Astrocyte (in vitro differentiated cells and primary cell): ENCODE results near the gene CSNK1E. TPM values are rescaled to one million over a fixed set of nuclear protein-coding genes. Genes with fewer than 3 reads are reported as not detected.
A peak's percentile ranks its signal among the peaks of the same experiment; 100 is the strongest.

Source experiments
- DNase-seq: peaks from one replicate; pipeline ENCODE4 v3.0.0-alpha.2; 2010; ENCODE audit warnings: low read depth
- FAIRE-seq: peaks from 2 replicates; lab custom pipeline; 2011; peaks lifted over from hg19 to GRCh38; lab: Jason Lieb, UNC
- H2AFZ ChIP-seq: 2 replicates; pipeline ENCODE4 v1.6.0; 2012; ENCODE audit warnings: low read depth, low read length, inconsistent platforms
- H3K27ac ChIP-seq: 2 replicates; pipeline ENCODE4 v1.5.1; 2011; ENCODE audit warnings: low read depth, low read length, inconsistent platforms
- H3K27me3 ChIP-seq: 2 replicates; pipeline ENCODE4 v1.6.0; 2011; ENCODE audit warnings: low read length, inconsistent platforms; ENCODE audit not compliant: insufficient read depth
- H3K36me3 ChIP-seq: 2 replicates; pipeline ENCODE4 v1.5.1; 2011; ENCODE audit warnings: low read length, inconsistent platforms; ENCODE audit not compliant: insufficient read depth
- H3K4me1 ChIP-seq: 2 replicates; pipeline ENCODE4 v1.5.1; 2011; ENCODE audit warnings: low read length, inconsistent platforms; ENCODE audit not compliant: insufficient read depth
- H3K4me2 ChIP-seq: 2 replicates; pipeline ENCODE4 v1.6.0; 2012; ENCODE audit warnings: low read length, inconsistent platforms
- H3K4me3 ChIP-seq: 2 replicates; pipeline ENCODE4 v1.5.1; 2011; ENCODE audit warnings: low read depth, mild to moderate bottlenecking, low read length, inconsistent platforms; ENCODE audit not compliant: insufficient read depth
- H3K79me2 ChIP-seq: 2 replicates; pipeline ENCODE4 v1.6.0; 2012; ENCODE audit warnings: mild to moderate bottlenecking, low read length, inconsistent platforms; ENCODE audit not compliant: insufficient read depth
- H3K9ac ChIP-seq: 2 replicates; pipeline ENCODE4 v1.6.0; 2012; ENCODE audit warnings: mild to moderate bottlenecking, low read length, inconsistent platforms
- H3K9me3 ChIP-seq: 2 replicates; pipeline ENCODE4 v1.5.1; 2012; ENCODE audit warnings: low read depth, mild to moderate bottlenecking, low read length, inconsistent platforms; ENCODE audit not compliant: insufficient read depth
- H4K20me1 ChIP-seq: 2 replicates; pipeline ENCODE4 v1.6.0; 2012; ENCODE audit warnings: low read length, inconsistent platforms; ENCODE audit not compliant: insufficient read depth
- H3K27ac Mint-ChIP-seq: one replicate; pipeline ENCODE4 v1.8.0; 2021; ENCODE audit warnings: mild to moderate bottlenecking, mixed read lengths; ENCODE audit not compliant: unreplicated experiment
- H3K27me3 Mint-ChIP-seq: one replicate; pipeline ENCODE4 v1.8.0; 2021; ENCODE audit warnings: low read depth, mixed read lengths; ENCODE audit not compliant: unreplicated experiment
- H3K36me3 Mint-ChIP-seq: one replicate; pipeline ENCODE4 v1.8.0; 2021; ENCODE audit warnings: low read depth, mixed read lengths; ENCODE audit not compliant: unreplicated experiment
- H3K4me1 Mint-ChIP-seq: one replicate; pipeline ENCODE4 v1.8.0; 2021; ENCODE audit warnings: low read depth, mixed read lengths; ENCODE audit not compliant: unreplicated experiment
- H3K4me3 Mint-ChIP-seq: one replicate; pipeline ENCODE4 v1.8.0; 2021; ENCODE audit warnings: mild to moderate bottlenecking, moderate library complexity, mixed read lengths; ENCODE audit not compliant: unreplicated experiment
- H3K9me3 Mint-ChIP-seq: one replicate; pipeline ENCODE4 v1.8.0; 2021; ENCODE audit warnings: mild to moderate bottlenecking, mixed read lengths; ENCODE audit not compliant: unreplicated experiment
- CTCF ChIP-seq: IDR thresholded peaks from 2 replicates; pipeline ENCODE4 v1.5.1; 2011; ENCODE audit warnings: low read depth, mild to moderate bottlenecking, inconsistent platforms, low read length, moderate library complexity; ENCODE audit not compliant: insufficient read depth
- EZH2 ChIP-seq: IDR thresholded peaks from 2 replicates; pipeline ENCODE4 v1.6.1; 2012; ENCODE audit warnings: mild to moderate bottlenecking, low read length, inconsistent platforms; ENCODE audit not compliant: insufficient read depth
- total RNA-seq: library from RNA; stranded (reverse); gene quantifications from 2 replicates; pipeline ENCODE4 v1.2.1, GENCODE V29; 2021

Gene CSNK1E
- total RNA-seq, 1 donor from 2014 or later: 171 TPM

GRCh38 chr22:38338772-38339379 is 21.6 kb upstream of the CSNK1E start:
- Histone ChIP-seq H4K20me1 (no peaks in the 10 kb centered on the region), H3K9ac (no peak overlapping the region), H3K27ac (no peak overlapping the region), H3K4me1 (peaks cover 4% of the 10 kb centered on the region), H3K79me2 (no peaks in the 10 kb centered on the region), H3K9me3 (no peaks in the 10 kb centered on the region), H2AFZ (no peak overlapping the region), H3K27me3 (no peaks in the 10 kb centered on the region), H3K4me2 (no peak overlapping the region), H3K4me3 (no peak overlapping the region), H3K36me3 (no peaks in the 10 kb centered on the region)
- TF ChIP-seq CTCF (no peak), EZH2 (no peak)
- Mint-ChIP-seq H3K4me1 (no peaks in the 10 kb centered on the region), H3K27me3 (peaks cover 8% of the 10 kb centered on the region), H3K4me3 (peak overlapping the region; percentile 27), H3K27ac (no peak overlapping the region), H3K9me3 (no peaks in the 10 kb centered on the region), H3K36me3 (no peaks in the 10 kb centered on the region)
- no peak for FAIRE-seq
- DNase-seq: no peak

DNA sequence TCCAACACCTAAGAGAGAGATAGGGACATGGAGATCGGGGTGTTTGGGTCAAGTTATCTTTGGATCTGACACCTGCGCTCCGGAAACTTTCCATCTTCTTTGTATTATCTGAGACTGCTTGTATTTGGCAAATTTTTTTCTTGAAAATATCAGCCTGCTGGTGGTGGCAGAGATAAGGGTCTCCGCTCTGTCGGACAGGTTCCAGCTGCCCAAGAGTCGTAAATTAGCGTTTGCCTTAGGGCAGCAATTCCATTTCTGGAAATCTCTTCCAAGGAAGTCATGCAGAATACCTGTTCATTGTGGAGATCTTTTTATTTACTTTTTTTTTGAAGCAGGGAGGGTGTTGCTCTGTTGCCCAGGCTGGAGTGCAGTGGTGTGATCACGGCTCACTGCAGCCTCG is 19.5 kb upstream of the CSNK1E start:
- TF ChIP-seq CTCF (no peak), EZH2 (no peak)
- H3K79me2 ChIP-seq: no peaks in the 10 kb centered on the region
- no peaks in the 10 kb centered on the region for H3K27me3 ChIP-seq
- H3K27me3 Mint-ChIP-seq: peaks cover 8% of the 10 kb centered on the region
- peak overlapping the region; percentile 74 for H3K4me3 Mint-ChIP-seq
- no peaks in the 10 kb centered on the region for H3K4me1 Mint-ChIP-seq
- H4K20me1 ChIP-seq: no peaks in the 10 kb centered on the region
- peak overlapping the region; percentile 73 for H3K9ac ChIP-seq
- no peaks in the 10 kb centered on the region for H3K9me3 ChIP-seq
- peak overlapping the region; percentile 91 for H3K4me2 ChIP-seq
- no peaks in the 10 kb centered on the region for H3K36me3 ChIP-seq
- H2AFZ ChIP-seq: peak overlapping the region; percentile 85
- H3K27ac Mint-ChIP-seq: no peak overlapping the region
- no peaks in the 10 kb centered on the region for H3K9me3 Mint-ChIP-seq
- FAIRE-seq (no peak), DNase-seq (no peak)
- no peak overlapping the region for H3K27ac ChIP-seq
- H3K4me3 ChIP-seq: peak overlapping the region; percentile 54
- peaks cover 4% of the 10 kb centered on the region for H3K4me1 ChIP-seq
- no peaks in the 10 kb centered on the region for H3K36me3 Mint-ChIP-seq

GRCh38 chr22:38335077-38335476 is 17.8 kb upstream of the CSNK1E start:
- H3K36me3 ChIP-seq: no peaks in the 10 kb centered on the region
- H3K9ac ChIP-seq: no peak overlapping the region
- no peak overlapping the region for H2AFZ ChIP-seq
- no peaks in the 10 kb centered on the region for H3K79me2 ChIP-seq
- Mint-ChIP-seq H3K27ac (no peak overlapping the region), H3K4me3 (no peak overlapping the region), H3K4me1 (no peaks in the 10 kb centered on the region), H3K27me3 (peaks cover 6% of the 10 kb centered on the region), H3K9me3 (no peaks in the 10 kb centered on the region), H3K36me3 (no peaks in the 10 kb centered on the region)
- H3K27ac ChIP-seq: no peak overlapping the region
- peaks cover 4% of the 10 kb centered on the region for H3K4me1 ChIP-seq
- H4K20me1 ChIP-seq: no peaks in the 10 kb centered on the region
- TF ChIP-seq EZH2: no peak
- no peak for TF ChIP-seq CTCF
- FAIRE-seq (no peak), DNase-seq (no peak)
- no peak overlapping the region for H3K4me3 ChIP-seq
- H3K4me2 ChIP-seq: no peak overlapping the region
- H3K9me3 ChIP-seq: no peaks in the 10 kb centered on the region
- no peaks in the 10 kb centered on the region for H3K27me3 ChIP-seq
